Lower leg skin (tissue), 4 donors: ENCODE data around the gene C10orf71. TPM values are rescaled to one million over a fixed set of nuclear protein-coding genes. Genes with fewer than 3 reads are reported as not detected.

Experiments
- DNase-seq, 2 donors: peaks; one replicate each; pipeline ENCODE4 v3.0.0-alpha.2; 2019; ENCODE audit warnings: low spot score in 2 of 2
- H3K4me3 ChIP-seq: fragments of 200-600 bp; sonication (generic); 2 replicates; pipeline ENCODE4 v1.5.1; 2017; ENCODE audit warnings: mild to moderate bottlenecking, low read depth; ENCODE audit not compliant: poor library complexity, severe bottlenecking
- CTCF ChIP-seq, 3 donors: fragments of 450-650 bp; IDR thresholded peaks; one replicate each; pipeline ENCODE4 v1.5.1; 2016; ENCODE audit warnings: antibody characterized with exemption in 3 of 3, mild to moderate bottlenecking in 3 of 3, moderate library complexity in 2 of 3
- POLR2A ChIP-seq, 2 donors: fragments of 450-650 bp; IDR thresholded peaks; one replicate each; pipeline ENCODE4 v1.6.1; 2016 to 2017; ENCODE audit warnings: antibody characterized with exemption in 2 of 2, mild to moderate bottlenecking in 1 of 2, moderate library complexity in 1 of 2
- WGBS, 2 donors: methylation state at CpG; one replicate each; pipeline ENCODE4 v1.1.5; 2018; 5-methylcytosine and 5-hydroxymethylcytosine counted together
- intact Hi-C: fragments of 100-400 bp; cut with DNase I; formaldehyde crosslinking; loops from one replicate; pipeline ENCODE4 v1.15.0; 2023; ENCODE audit warnings: low total_unique reads
- total RNA-seq, 4 donors: library from RNA; depleted of rRNA; stranded (reverse); fragments of >200 nt; gene quantifications; one replicate each; pipeline ENCODE4 v1.1.0, GENCODE V29; 2016

C10orf71 gene
- total RNA-seq, 4 donors from 2014 or later, result not detected

DNA sequence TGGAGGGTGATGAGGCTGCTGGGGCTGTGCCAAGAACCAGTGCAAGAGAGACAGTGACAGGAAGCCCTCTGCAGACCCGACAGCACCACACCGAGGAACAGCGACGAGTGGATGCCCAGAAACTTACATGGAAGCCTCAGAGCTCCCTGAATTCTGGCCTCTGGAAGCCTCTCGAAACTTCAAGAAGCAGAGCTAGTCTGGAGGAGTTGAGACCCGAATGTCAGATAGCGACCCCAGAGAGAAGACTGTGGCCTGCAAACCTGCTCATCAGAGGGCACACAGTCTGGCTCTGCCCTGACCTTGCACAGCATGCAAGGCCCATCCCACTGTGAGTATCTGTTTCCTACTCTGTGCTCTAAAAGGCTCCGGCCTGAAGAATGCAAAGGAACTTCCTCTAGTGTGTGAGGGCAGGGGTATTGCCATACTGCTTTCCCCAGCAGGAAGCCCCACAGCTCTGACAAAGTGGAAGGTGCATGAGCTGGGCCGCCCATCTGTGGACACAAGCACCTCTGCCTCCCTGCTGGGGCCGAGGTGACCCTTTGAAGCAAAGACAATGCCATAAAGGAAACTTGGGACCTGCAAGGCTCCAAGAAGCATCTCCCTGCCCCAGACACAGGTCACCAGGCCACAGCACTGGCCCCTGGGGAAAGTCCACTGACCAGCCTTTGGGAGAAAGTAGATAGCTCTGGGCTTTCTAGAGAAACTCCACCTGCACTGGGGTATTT lies 10.5 kb upstream of the C10orf71 start:
- intact Hi-C loops, result no loop called here
- DNase-seq, result peak in 1 of 2 donors; percentile 82
- 86 to 92% methylated on average over 10 of the region's 10 CpGs for WGBS, 2 donors
- TF ChIP-seq CTCF (IDR thresholded peaks at IDR 0.05) (no peak), POLR2A (IDR thresholded peaks at IDR 0.05) (no peak)
- no peak overlapping the region for H3K4me3 ChIP-seq

GRCh38 chr10:49289480-49289879 lies 9.5 kb upstream of the C10orf71 start:
- peak in 1 of 2 donors; percentile 61 for DNase-seq
- TF ChIP-seq POLR2A (IDR thresholded peaks at IDR 0.05) (no peak), CTCF (IDR thresholded peaks at IDR 0.05) (no peak)
- WGBS, 2 donors, result 53 to 61% methylated on average over 4 of the region's 4 CpGs

GRCh38 chr10:49290131-49290530 lies 8.8 kb upstream of the C10orf71 start:
- TF ChIP-seq CTCF (IDR thresholded peaks at IDR 0.05) (no peak), POLR2A (IDR thresholded peaks at IDR 0.05) (no peak)
- DNase-seq, result no peak
- WGBS, 2 donors, result 52 to 61% methylated on average over 1 of the region's 1 CpG
- no peak overlapping the region for H3K4me3 ChIP-seq
- intact Hi-C loops, result no loop called here

More at GRCh38 chr10:49289480-49289879, 9.5 kb upstream of the C10orf71 start:
- intact Hi-C loops, result no loop called here
- H3K4me3 ChIP-seq, result no peak overlapping the region

DNA sequence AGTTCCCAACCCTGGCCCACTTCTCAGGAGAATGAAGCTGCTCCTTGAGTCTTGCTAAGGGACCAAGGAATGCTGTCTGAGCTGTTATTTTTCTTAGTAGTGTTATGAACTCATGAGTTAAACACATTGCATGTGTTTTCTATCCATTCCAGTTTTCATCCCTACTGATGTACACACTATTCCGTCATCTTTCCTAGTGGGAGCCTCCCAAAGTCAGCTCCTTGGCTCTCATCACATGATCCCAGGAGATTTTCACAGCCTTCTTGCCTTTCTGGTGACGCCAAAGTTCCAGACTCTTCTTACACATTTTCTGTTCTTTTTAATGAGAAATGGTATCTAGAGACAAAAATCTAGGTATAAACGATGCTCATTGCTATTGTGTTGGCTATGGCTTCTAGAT lies 8.4 kb upstream of the C10orf71 start:
- TF ChIP-seq CTCF (IDR thresholded peaks at IDR 0.05) (no peak), POLR2A (IDR thresholded peaks at IDR 0.05) (no peak)

GRCh38 chr10:49292565-49293207 lies 6.3 kb upstream of the C10orf71 start:
- no peak for TF ChIP-seq CTCF (IDR thresholded peaks at IDR 0.05)
- intact Hi-C loops, result no loop called here
- no peak overlapping the region for H3K4me3 ChIP-seq
- 86 to 88% methylated on average over 6 of the region's 6 CpGs for whole genome bisulfite sequencing, 2 donors
- DNase-seq, result no peak

More for the DNA sequence above, 8.4 kb upstream of the C10orf71 start:
- no peak overlapping the region for H3K4me3 ChIP-seq
- 53 to 54% methylated on average over 3 of the region's 3 CpGs for WGBS, 2 donors
- DNase-seq, result peak in 1 of 2 donors; percentile 5
- intact Hi-C loops, result no loop called here
